HUES6 (cell line): ENCODE results near the gene VPS18.
"Not testable (repeated sequence)": the region's sequence is repeated elsewhere in the genome, so short reads cannot be mapped to it uniquely, and the experiment has no call there.

Source experiments
- H3K27ac ChIP-seq: 2 replicates; pipeline ENCODE4 v1.7.0; 2013; ENCODE audit warnings: low read depth, mild to moderate bottlenecking, low read length, inconsistent platforms
- H3K27me3 ChIP-seq: 2 replicates; pipeline ENCODE4 v1.6.1; 2013; ENCODE audit warnings: low read length; ENCODE audit not compliant: control insufficient read depth, insufficient read depth
- H3K36me3 ChIP-seq: 2 replicates; pipeline ENCODE4 v1.6.1; 2013; ENCODE audit warnings: low read length; ENCODE audit not compliant: control insufficient read depth, insufficient read depth
- H3K4me1 ChIP-seq: 2 replicates; pipeline ENCODE4 v1.6.1; 2013; ENCODE audit warnings: low read length; ENCODE audit not compliant: control insufficient read depth, insufficient read depth
- H3K4me3 ChIP-seq: 2 replicates; pipeline ENCODE4 v1.5.1; 2013; ENCODE audit warnings: low read depth, low read length
- H3K9ac ChIP-seq: one replicate; pipeline ENCODE4 v1.6.1; 2013; ENCODE audit warnings: mild to moderate bottlenecking, low read length
- H3K9me3 ChIP-seq: 2 replicates; pipeline ENCODE4 v1.6.1; 2013; ENCODE audit warnings: low read depth, low read length; ENCODE audit not compliant: control insufficient read depth, insufficient read depth

Gene VPS18

GRCh38 chr15:40855706-40856234 is 38.5 kb upstream of the VPS18 start:
- H3K4me3 ChIP-seq = no peak overlapping the region
- no peaks in the 10 kb centered on the region for H3K9me3 ChIP-seq
- no peak overlapping the region for H3K27ac ChIP-seq
- H3K9ac ChIP-seq = no peak overlapping the region
- peaks cover 55% of the 10 kb centered on the region for H3K36me3 ChIP-seq
- no peaks in the 10 kb centered on the region for H3K27me3 ChIP-seq
- no peaks in the 10 kb centered on the region for H3K4me1 ChIP-seq

GRCh38 chr15:40856746-40857145 is 37.5 kb upstream of the VPS18 start:
- no peak overlapping the region for H3K27ac ChIP-seq
- no peak overlapping the region for H3K9ac ChIP-seq
- no peak overlapping the region for H3K4me3 ChIP-seq
- H3K36me3 ChIP-seq = peaks cover 49% of the 10 kb centered on the region
- H3K4me1 ChIP-seq = no peaks in the 10 kb centered on the region
- H3K27me3 ChIP-seq = no peaks in the 10 kb centered on the region
- no peaks in the 10 kb centered on the region for H3K9me3 ChIP-seq

GRCh38 chr15:40857601-40858341 is 36.5 kb upstream of the VPS18 start:
- peaks cover 43% of the 10 kb centered on the region for H3K36me3 ChIP-seq
- no peak overlapping the region for H3K9ac ChIP-seq
- H3K4me3 ChIP-seq = no peak overlapping the region
- H3K27ac ChIP-seq = no peak overlapping the region
- H3K27me3 ChIP-seq = no peaks in the 10 kb centered on the region
- no peaks in the 10 kb centered on the region for H3K9me3 ChIP-seq
- H3K4me1 ChIP-seq = no peaks in the 10 kb centered on the region; the same call in 1 of the 2 replicates

- Histone ChIP-seq H3K4me3 (no peak overlapping the region), H3K36me3 (peaks cover 34% of the 10 kb centered on the region), H3K9me3 (no peaks in the 10 kb centered on the region)
These were observed 35.5 kb upstream of the VPS18 start for GRCh38 chr15:40858706-40859105.

GRCh38 chr15:40859206-40859851 is 34.9 kb upstream of the VPS18 start:
- no peak overlapping the region for H3K4me3 ChIP-seq
- peaks cover 29% of the 10 kb centered on the region for H3K36me3 ChIP-seq
- no peaks in the 10 kb centered on the region; the same call in 1 of the 2 replicates for H3K4me1 ChIP-seq
- H3K9ac ChIP-seq = no peak overlapping the region
- no peak overlapping the region for H3K27ac ChIP-seq
- no peaks in the 10 kb centered on the region for H3K9me3 ChIP-seq
- no peaks in the 10 kb centered on the region for H3K27me3 ChIP-seq

More at GRCh38 chr15:40858706-40859105, 35.5 kb upstream of the VPS18 start:
- Histone ChIP-seq H3K27me3 (no peaks in the 10 kb centered on the region), H3K9ac (no peak overlapping the region), H3K27ac (no peak overlapping the region), H3K4me1 (no peaks in the 10 kb centered on the region; the same call in 1 of the 2 replicates)

GRCh38 chr15:40861147-40861546 is 33.1 kb upstream of the VPS18 start:
- not testable (repeated sequence) for H3K9ac ChIP-seq, H3K4me1 ChIP-seq, H3K27ac ChIP-seq, H3K27me3 ChIP-seq, H3K4me3 ChIP-seq, H3K9me3 ChIP-seq
- peaks cover 10% of the 10 kb centered on the region for H3K36me3 ChIP-seq

GRCh38 chr15:40863660-40864270 is 30.5 kb upstream of the VPS18 start:
- Histone ChIP-seq H3K4me1 (no peaks in the 10 kb centered on the region; the same call in 1 of the 2 replicates), H3K9me3 (no peaks in the 10 kb centered on the region), H3K27ac (no peak overlapping the region), H3K4me3 (no peak overlapping the region), H3K27me3 (no peaks in the 10 kb centered on the region), H3K9ac (no peak overlapping the region), H3K36me3 (no peaks in the 10 kb centered on the region)

GRCh38 chr15:40867199-40867598 is 27.1 kb upstream of the VPS18 start:
- Histone ChIP-seq H3K36me3 (no peaks in the 10 kb centered on the region), H3K4me1 (peaks cover 10% of the 10 kb centered on the region), H3K4me3 (no peak overlapping the region), H3K27me3 (no peaks in the 10 kb centered on the region; the same call in 1 of the 2 replicates), H3K27ac (no peak overlapping the region), H3K9ac (no peak overlapping the region), H3K9me3 (no peaks in the 10 kb centered on the region)

GRCh38 chr15:40869686-40870085 is 24.6 kb upstream of the VPS18 start:
- Histone ChIP-seq H3K9ac (no peak overlapping the region), H3K27me3 (peaks cover 12% of the 10 kb centered on the region), H3K4me1 (peaks cover 26% of the 10 kb centered on the region), H3K4me3 (no peak overlapping the region), H3K36me3 (no peaks in the 10 kb centered on the region), H3K9me3 (no peaks in the 10 kb centered on the region), H3K27ac (no peak overlapping the region)

GRCh38 chr15:40870716-40871115 is 23.5 kb upstream of the VPS18 start:
- no peaks in the 10 kb centered on the region for H3K9me3 ChIP-seq
- no peak overlapping the region for H3K4me3 ChIP-seq
- peaks cover 13% of the 10 kb centered on the region for H3K27me3 ChIP-seq
- no peak overlapping the region for H3K9ac ChIP-seq
- peaks cover 26% of the 10 kb centered on the region for H3K4me1 ChIP-seq
- no peaks in the 10 kb centered on the region for H3K36me3 ChIP-seq
- no peak overlapping the region for H3K27ac ChIP-seq
